Kidney (tissue), 14 donors: Measurements from ENCODE around the gene KRT79. TPM values are rescaled to one million over a fixed set of nuclear protein-coding genes. Genes with fewer than 3 reads are reported as not detected.
"Not testable (repeated sequence)": the region's sequence is repeated elsewhere in the genome, so short reads cannot be mapped to it uniquely, and the experiment has no call there.

ENCODE experiments used
- DNase-seq, 5 donors: peaks; one replicate each; pipeline ENCODE4 v3.0.0-alpha.2; 2013 to 2020
- FAIRE-seq: peaks from 2 replicates; lab custom pipeline; 2012; peaks lifted over from hg19 to GRCh38; lab: Jason Lieb, UNC
- H3K27ac ChIP-seq, 2 donors: one replicate each; pipeline ENCODE4 v1.7.0; 2013; ENCODE audit warnings: low read depth in 2 of 2, low read length in 2 of 2, inconsistent platforms in 1 of 2
- H3K27me3 ChIP-seq: one replicate; pipeline ENCODE4 v1.7.1; 2013; ENCODE audit warnings: low read length, inconsistent platforms; ENCODE audit not compliant: control insufficient read depth, insufficient read depth
- H3K36me3 ChIP-seq, 3 donors: one replicate each; pipeline versions ENCODE4 v1.7.0 to v1.7.1; 2013; ENCODE audit warnings: low read length in 3 of 3, control low read depth in 1 of 3, inconsistent platforms in 1 of 3; ENCODE audit not compliant: insufficient read depth in 3 of 3, control insufficient read depth in 2 of 3
- H3K4me1 ChIP-seq, 3 donors: one replicate each; pipeline versions ENCODE4 v1.7.0 to v1.7.1; 2013; ENCODE audit warnings: low read length in 3 of 3, inconsistent platforms in 1 of 3, low read depth in 1 of 3; ENCODE audit not compliant: control insufficient read depth in 2 of 3, insufficient read depth in 2 of 3
- H3K4me3 ChIP-seq, 3 donors: one replicate each; pipeline versions ENCODE4 v1.7.0 to v1.8.1; 2013; ENCODE audit warnings: low read length in 3 of 3, control low read depth in 1 of 3, inconsistent platforms in 1 of 3
- H3K9ac ChIP-seq, 3 donors: one replicate each; pipeline versions ENCODE4 v1.7.0 to v1.7.1; 2013; ENCODE audit warnings: low read length in 3 of 3, control low read depth in 1 of 3, inconsistent platforms in 1 of 3
- H3K9me3 ChIP-seq, 3 donors: one replicate each; pipeline versions ENCODE4 v1.7.0 to v1.7.1; 2013; ENCODE audit warnings: low read length in 3 of 3, control low read depth in 1 of 3, inconsistent platforms in 1 of 3; ENCODE audit not compliant: control insufficient read depth in 2 of 3, insufficient read depth in 1 of 3
- CTCF ChIP-seq: IDR thresholded peaks from 3 replicates; pipeline ENCODE4 v1.5.1; 2012; ENCODE audit warnings: mild to moderate bottlenecking, moderate library complexity, borderline replicate concordance; ENCODE audit not compliant: insufficient read depth; ENCODE audit errors: extremely low read depth
- intact Hi-C: fragments of 100-400 bp; cut with DNase I; formaldehyde crosslinking; loops from one replicate; pipeline ENCODE4 v1.11.1; 2022
- polyA plus RNA-seq: library from polyadenylated mRNA; stranded (reverse); fragments of 350-450 nt; fragmentation: Illumina TruSeq; extraction: RNeasy Lipid Tissue Mini Kit (QIAGEN cat#74804); gene quantifications from one replicate; pipeline ENCODE4 v1.2.3, GENCODE V29; 2014; ENCODE audit warnings: low read depth, low replicate concordance; ENCODE audit not compliant: insufficient read depth
- total RNA-seq: library from RNA; stranded (reverse); fragmentation: NEBNext Ultra II Directional; extraction: Animal tissue kit (Norgen Biotek cat#: 25700); gene quantifications from one replicate; pipeline ENCODE4 v1.2.1, GENCODE V29; 2021
- donor health status: control.
- donor health status: control.
- donor health status: control.
- donor health status: control.
- donor health status: control.
- donor health status: DM: yes; HTN: yes; CAD: no.
- donor health status: Normal renal cell carcinoma (clear cell type).

KRT79 gene
- total and polyA plus RNA-seq, 2 donors from 2014 or later: not detected

- Histone ChIP-seq H3K4me1 (no peaks in the 10 kb centered on the region), H3K27ac (no peak overlapping the region), H3K36me3 (no peaks in the 10 kb centered on the region), H3K9ac (no peak overlapping the region), H3K9me3 (no peaks in the 10 kb centered on the region), H3K4me3 (no peak overlapping the region), H3K27me3 (no peaks in the 10 kb centered on the region)
- DNase-seq (no peak), FAIRE-seq (no peak)
- TF ChIP-seq CTCF: no peak
- intact Hi-C loops: no loop called here
These were observed 37.1 kb downstream of the KRT79 start for GRCh38 chr12:52796839-52797528.

- FAIRE-seq (no peak), DNase-seq (no peak)
- no peak for TF ChIP-seq CTCF
- intact Hi-C loops: no loop called here
- Histone ChIP-seq H3K9me3 (no peaks in the 10 kb centered on the region), H3K4me1 (no peaks in the 10 kb centered on the region), H3K4me3 (no peak overlapping the region), H3K9ac (no peak overlapping the region), H3K27me3 (no peaks in the 10 kb centered on the region), H3K36me3 (no peaks in the 10 kb centered on the region), H3K27ac (no peak overlapping the region)
These were observed 37.7 kb downstream of the KRT79 start for GRCh38 chr12:52796429-52796794.

GRCh38 chr12:52795694-52796428, 38.2 kb downstream of the KRT79 start, which contains the start of gene KRT3:
TSS of gene KRT3 (minus strand) at chr12:52796117. CDS start at chr12:52796042, 75 bp downstream.
- TF ChIP-seq CTCF: no peak
- Histone ChIP-seq H3K27ac (no peak within 1 kb of the TSS), H3K27me3 (no peaks in the 10 kb centered on the region), H3K9me3 (no peaks in the 10 kb centered on the region), H3K9ac (no peak within 1 kb of the TSS), H3K4me1 (no peaks in the 10 kb centered on the region), H3K4me3 (no peak within 1 kb of the TSS), H3K36me3 (no peaks in the 10 kb centered on the region)
- intact Hi-C loops: no loop called here
- FAIRE-seq (no peak), DNase-seq (no peak)

GRCh38 chr12:52795332-52795674, 38.8 kb downstream of the KRT79 start:
- H3K27ac ChIP-seq, H3K9me3 ChIP-seq, H3K9ac ChIP-seq, H3K36me3 ChIP-seq, intact Hi-C loops, H3K4me1 ChIP-seq, DNase-seq, H3K4me3 ChIP-seq, FAIRE-seq, H3K27me3 ChIP-seq: not testable (repeated sequence)
